Femur (tissue), 1 donor: ENCODE measurements around the gene C9orf72.

Experiments
- DNase-seq: peaks from one replicate; pipeline ENCODE4 v3.0.0-alpha.2; 2017

Gene C9orf72

DNA sequence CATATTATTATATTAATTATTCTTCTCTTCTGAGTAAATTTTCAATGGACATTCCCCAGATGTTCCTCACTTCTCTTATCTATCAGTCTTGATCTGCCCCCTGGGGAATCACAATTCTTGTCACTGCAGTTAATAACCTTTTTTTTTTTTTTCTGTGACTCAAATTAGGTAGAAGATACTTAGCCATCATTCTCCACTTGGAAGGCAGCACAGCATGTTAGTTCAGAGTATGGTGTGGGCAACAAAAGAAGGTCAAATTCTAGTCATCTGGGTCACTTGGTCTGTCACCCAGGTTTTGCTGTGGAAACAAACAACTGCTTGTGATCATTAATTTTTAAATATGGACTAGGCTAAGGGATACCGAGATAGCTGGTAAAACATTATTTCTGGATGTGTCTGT, 35.5 kb downstream of the C9orf72 start:
- no peak for DNase-seq

GRCh38 chr9:27537027-27537435, 36.2 kb downstream of the C9orf72 start:
- DNase-seq, result no peak

DNA sequence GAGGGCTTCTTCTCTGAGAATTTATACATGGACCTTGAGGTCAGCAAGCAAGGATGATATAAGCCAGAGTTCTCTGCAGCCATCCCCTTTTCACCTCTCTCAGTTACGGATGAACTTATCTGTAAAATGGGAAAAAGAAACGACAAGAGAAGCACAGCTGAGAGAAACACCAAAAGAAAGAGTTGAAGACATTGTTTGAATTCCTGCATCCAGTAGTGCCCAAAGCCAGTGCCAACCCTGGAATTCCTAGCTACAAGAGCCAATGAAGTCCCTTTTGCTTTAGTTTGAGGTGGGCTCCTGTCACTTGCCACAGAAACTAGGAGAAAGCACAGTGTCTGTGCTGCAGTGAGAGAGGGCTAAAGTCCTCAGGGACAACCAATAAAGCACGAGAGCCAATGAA, 37.1 kb downstream of the C9orf72 start:
- DNase-seq, result no peak

DNA sequence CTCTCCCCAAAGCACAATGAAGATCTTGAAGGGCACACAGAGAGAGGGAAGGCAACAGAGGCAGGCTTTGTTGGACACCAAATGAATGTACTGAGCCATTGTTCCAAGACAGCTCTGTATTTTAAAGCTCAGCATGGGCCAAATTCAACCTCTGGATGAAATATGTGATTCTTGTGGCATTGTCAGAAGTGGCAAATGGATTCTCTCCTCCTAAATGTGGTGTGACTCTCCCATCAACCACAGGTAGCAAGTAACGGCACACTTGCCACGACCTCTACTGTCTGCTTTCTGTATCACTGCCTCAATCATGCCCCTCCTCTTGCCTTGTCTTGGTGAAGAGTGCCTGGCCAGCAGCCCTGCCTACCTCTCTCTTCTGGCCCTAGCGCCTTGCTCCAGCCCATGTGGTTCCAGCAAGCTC, 37.6 kb downstream of the C9orf72 start:
- DNase-seq, result no peak

DNA sequence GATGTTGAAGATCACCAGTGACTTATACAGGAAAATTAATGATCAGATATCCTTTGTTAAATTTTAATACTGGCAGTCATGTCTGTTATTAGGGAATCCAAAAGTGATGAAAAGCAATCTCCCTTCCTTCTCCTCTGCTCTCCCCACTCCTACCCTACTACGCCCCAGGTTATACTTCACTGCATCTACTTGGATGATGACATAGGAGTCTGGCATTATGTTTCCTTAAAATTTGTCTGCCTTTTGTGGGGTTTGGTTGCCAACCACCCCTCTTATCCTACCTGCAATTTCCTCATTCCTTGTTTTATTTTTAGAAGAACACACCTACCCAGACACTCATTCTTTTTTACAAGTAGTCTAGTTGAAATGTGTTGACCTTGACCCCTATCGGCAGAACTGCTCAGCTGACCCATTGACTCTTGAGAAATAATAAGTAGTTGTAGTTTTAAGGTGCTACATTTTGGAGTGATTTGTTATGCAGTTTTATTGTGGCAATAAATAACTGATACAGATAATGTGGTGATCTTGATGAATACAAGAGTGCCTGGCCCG, 38.5 kb downstream of the C9orf72 start:
- no peak for DNase-seq

- no peak for DNase-seq
Observed at GRCh38 chr9:27534131-27534530, 39.1 kb downstream of the C9orf72 start.

GRCh38 chr9:27533311-27533710, 40.0 kb downstream of the C9orf72 start:
- DNase-seq, result no peak

DNA sequence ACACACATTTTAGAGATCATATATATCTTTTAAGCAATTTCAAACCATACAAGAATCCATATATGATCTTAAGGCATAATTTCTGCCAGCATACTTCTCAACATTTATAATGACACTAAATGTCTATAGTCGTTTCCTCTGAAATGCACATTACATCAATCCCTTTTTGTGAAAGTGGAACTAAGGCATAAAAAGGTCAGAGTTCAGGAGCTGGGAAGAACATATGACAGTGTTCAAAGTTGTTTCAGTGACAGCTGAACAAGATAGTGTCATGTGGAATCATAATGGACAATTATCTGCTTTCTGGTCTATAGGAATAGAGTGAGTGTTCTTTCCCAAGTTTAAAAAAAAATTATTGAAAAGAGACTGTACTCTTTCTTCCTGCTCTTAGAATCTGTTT, 41.2 kb downstream of the C9orf72 start:
- no peak for DNase-seq

DNA sequence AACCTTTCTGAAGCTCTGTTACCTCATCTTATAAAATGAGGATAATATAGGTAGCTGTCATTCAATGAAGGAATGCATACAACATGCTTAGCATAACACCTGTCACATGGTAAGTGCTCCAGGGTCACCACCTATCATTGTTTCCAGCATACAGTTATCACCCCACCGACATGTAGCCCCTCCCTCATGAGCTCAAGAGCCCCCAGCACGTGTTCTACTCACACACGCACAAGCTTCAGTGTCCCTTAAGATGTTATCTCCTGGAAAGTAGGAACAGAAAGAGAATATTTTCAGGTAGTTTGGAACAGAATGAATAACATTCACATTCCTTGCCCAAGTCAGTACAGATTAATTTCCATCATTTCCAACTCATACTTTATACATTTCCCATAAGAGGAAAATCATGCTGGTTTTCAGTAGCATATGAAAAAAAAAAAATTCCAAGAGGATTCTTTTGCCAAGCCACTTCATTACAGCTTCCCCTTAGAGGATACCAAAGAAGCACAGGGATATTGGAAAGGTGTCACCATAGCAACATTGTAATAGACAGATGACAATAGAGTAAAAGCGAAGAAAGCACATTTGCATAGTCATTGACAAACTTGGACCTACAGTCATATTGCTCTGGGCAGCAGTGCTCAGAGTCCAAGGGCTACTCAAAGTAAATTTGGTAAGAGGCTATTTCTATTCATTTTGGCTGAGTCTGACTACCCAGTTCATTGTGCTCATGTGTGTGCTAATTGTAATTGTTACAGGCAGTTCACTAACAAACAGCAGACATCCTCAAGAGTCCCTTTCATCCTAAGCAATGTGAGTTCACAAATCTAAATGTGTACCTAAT, 42.1 kb downstream of the C9orf72 start:
- no peak for DNase-seq

DNA sequence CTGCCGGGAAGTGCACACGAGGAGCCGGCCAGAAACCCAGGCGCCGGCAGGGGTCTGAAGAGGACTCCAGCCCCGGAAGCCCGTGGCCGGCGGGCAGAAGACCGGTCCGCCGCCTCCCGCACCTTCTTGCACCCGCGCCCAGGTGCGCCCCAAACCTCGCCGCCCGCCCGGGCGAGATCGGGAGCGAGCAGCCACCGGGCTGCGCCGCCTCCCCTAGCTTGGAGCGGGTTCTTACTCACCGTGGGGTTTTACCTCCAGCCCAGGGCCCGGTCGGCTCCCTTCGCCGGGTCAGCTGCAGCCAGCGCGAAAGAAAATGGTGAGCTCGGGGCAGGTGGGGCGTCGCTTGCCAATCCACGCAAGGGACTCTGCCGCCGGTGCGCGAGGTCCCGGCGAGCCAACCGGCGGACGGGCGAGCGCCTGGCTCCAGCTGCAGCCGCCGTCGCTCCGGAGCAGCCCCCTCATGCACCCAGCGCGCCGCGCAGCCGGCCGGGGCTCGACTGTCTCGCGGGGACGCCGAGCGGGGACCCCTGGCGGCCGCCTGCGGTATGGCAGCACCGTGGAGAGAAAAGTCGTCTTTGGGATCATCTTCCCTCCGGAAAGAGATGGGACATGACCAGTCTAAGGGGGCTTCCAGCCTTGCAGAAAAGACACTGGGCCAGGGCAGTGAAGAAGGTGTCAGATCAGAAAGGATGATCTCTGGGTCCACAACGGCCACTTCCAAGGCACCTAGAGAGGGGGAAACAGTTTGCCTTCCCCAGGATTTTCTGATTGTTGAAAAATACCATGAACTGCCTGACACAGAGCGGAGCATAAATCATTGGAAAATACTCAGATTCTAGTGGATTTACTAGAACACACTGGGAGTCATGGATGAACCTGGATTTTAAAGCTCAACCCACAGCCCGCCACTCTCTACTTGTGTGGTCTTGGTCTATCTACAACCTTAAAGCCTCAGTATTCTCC, 43.7 kb downstream of the C9orf72 start, which contains the start of gene MOB3B:
TSS of gene MOB3B (minus strand) at position 499 of the 963 bp plus-strand sequence. CDS start 74,264 bp downstream, outside the sequence.
- peak; percentile 91 for DNase-seq

- DNase-seq, result peak; percentile 69
Observed at GRCh38 chr9:27528886-27529315, 44.4 kb downstream of the C9orf72 start.

GRCh38 chr9:27528076-27528885, 45.0 kb downstream of the C9orf72 start:
- DNase-seq, result peak; percentile 86

DNA sequence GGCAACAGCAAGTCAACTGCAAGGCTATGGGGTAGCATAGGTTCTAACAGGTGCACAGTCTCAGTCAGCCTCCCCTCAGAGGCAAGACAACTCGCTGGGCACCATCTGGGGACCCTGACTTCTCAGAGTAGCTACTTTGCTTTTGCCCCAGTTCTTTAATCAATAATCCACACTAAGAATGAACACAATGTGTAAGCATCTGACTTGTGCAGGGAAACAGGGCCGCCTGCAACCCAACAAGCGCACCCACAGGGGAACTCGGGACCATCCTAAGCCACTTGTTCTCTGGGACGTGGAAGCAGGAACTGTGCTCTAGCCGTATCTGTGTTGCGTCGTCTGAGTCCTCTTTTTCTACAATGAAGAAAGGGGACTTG, 45.6 kb downstream of the C9orf72 start:
- peak; percentile 23 for DNase-seq

- DNase-seq, result no peak
Observed at GRCh38 chr9:27524236-27524635, 49.0 kb downstream of the C9orf72 start, which contains the start of gene IFNK. IFNK (plus strand) TSS chr9:27524290; CDS start chr9:27524337, 47 bp downstream.

DNA sequence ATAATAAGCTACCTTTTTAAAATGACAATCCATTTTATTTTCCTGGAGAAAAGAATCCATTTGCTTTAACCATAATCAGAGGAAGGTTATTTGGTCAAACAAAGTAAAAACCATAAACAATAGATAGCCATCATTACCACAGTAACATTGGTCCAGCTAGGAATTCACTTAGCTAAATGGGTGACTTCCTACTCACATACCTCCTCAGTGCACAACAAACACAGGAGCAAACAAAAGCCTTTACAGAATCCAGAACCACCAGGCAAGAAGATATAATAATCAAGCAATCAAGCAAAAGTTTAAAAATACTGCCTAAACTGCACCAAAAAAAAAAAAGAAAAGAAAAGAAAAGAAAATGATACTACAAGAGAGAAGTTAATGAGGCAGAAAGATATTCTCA, 50.1 kb downstream of the C9orf72 start:
- no peak for DNase-seq

DNA sequence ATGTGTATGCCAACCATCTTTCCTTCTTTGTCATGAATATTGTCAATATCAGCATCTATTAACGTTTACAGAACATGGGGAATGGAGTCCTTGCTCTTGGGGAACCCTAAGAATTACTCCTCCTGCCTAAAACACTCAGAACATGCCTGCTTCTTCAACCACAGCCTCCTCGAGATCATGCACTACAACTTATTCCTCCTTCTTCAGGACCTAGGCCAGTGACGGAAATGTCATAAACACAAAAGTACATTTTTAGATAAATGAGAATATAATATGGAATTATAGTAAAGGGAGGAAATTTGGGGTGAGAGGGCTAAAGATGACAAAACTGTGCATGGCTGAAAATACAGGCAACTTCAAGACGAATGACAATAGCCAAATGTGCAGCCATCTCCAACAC, 52.3 kb downstream of the C9orf72 start:
- no peak for DNase-seq

- no peak for DNase-seq
Observed at GRCh38 chr9:27519466-27520465, 53.5 kb downstream of the C9orf72 start.

DNA sequence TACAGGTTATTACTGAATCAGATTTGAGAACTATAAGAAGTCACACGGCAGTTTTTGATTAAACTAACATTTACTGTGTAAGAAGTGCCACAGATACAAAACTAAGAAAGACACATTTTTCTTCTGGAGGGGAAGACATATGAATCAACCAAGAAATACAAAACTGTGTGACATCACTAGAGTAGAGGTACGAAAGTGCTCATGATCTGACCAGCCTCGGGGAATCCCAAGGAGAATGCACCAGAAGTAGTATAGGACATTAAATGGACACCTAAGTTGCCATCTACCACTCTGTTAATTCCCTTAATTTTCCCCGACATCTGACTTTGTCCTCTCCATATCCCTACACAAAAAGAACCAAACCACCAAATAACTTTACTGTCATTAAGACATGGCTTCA, 54.5 kb downstream of the C9orf72 start:
- no peak for DNase-seq

DNA sequence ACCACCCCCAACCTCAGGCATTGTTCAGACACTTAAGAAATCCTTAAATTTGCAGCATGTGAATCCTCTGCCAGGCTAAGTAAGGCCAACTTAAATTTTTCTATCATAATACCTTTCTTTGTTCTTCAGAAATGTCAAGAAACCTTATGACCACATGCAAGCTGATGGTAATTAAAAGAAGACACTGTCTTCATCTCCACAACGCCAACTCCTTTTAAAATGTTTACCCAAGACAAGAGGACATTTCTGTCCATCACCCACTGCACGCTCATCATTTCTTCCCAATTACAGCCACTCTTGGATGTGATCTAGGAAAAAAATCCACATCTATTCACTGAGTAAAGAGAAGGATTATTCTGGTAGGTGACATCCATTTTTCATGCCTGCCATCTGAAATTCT, 55.3 kb downstream of the C9orf72 start:
- DNase-seq, result no peak

GRCh38 chr9:27514551-27514950, 58.7 kb downstream of the C9orf72 start:
- DNase-seq, result peak; percentile 74

- no peak for DNase-seq
Observed at GRCh38 chr9:27511771-27512170, 61.5 kb downstream of the C9orf72 start.
